Body of pancreas (tissue), 4 donors: ENCODE data around the gene MYO5B.

Source experiments
- POLR2A ChIP-seq, 3 donors: fragments of 450-650 bp; IDR thresholded peaks; one replicate each; pipeline ENCODE4 v1.6.1; 2016; ENCODE audit warnings: antibody characterized with exemption in 3 of 3, mild to moderate bottlenecking in 2 of 3
- TF ChIP-seq, protein P1 (sequence below), 7 experiments: fragments of 450-650 bp in 4 of 7; fragments of 200-600 bp in 3 of 7; sonication (generic) in 3 of 7; IDR thresholded peaks; one replicate each; pipeline ENCODE4 v1.5.1; 2016 to 2019; ENCODE audit warnings: antibody characterized with exemption in 7 of 7

DNA sequence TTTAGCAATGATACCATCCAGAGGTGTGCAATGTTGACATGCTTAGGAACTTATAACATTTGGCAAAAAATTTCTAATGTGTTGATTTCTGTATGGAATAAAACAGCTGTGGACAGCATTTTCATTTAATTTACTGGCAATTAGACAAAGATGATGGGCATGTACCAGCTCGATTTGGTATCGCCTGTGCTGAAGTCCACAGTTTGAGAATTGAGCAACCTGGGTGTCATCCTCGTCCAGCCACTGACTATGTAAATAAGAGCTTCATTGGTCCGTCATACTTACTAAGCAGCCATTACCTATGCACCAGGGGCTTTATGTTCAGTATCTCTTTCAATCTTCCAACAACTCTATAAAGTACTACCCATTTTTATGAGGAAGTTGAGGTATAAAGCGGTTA lies 357.1 kb downstream of the MYO5B start:
- no peak for TF ChIP-seq POLR2A (IDR thresholded peaks at IDR 0.05)
- TF ChIP-seq, protein P1, sequence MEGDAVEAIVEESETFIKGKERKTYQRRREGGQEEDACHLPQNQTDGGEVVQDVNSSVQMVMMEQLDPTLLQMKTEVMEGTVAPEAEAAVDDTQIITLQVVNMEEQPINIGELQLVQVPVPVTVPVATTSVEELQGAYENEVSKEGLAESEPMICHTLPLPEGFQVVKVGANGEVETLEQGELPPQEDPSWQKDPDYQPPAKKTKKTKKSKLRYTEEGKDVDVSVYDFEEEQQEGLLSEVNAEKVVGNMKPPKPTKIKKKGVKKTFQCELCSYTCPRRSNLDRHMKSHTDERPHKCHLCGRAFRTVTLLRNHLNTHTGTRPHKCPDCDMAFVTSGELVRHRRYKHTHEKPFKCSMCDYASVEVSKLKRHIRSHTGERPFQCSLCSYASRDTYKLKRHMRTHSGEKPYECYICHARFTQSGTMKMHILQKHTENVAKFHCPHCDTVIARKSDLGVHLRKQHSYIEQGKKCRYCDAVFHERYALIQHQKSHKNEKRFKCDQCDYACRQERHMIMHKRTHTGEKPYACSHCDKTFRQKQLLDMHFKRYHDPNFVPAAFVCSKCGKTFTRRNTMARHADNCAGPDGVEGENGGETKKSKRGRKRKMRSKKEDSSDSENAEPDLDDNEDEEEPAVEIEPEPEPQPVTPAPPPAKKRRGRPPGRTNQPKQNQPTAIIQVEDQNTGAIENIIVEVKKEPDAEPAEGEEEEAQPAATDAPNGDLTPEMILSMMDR (IDR thresholded peaks at IDR 0.05): no peak
